Fibroblast of lung (primary cell): ENCODE results near the gene KCNJ12. TPM values are rescaled to one million over a fixed set of nuclear protein-coding genes. Genes with fewer than 3 reads are reported as not detected.

ENCODE experiments used
- DNase-seq, 2 donors: peaks; one replicate each; pipeline versions ENCODE4 v3.0.0 to v3.0.0-alpha.2; 2010; ENCODE audit warnings: low read depth in 2 of 2
- H2AFZ ChIP-seq: 2 replicates; pipeline ENCODE4 v1.5.1; 2012; ENCODE audit warnings: low read length, control low read depth, inconsistent platforms
- H3K27ac ChIP-seq: 2 replicates; pipeline ENCODE4 v1.5.1; 2011; ENCODE audit warnings: low read length, control low read depth; ENCODE audit not compliant: insufficient read depth
- H3K27me3 ChIP-seq: 2 replicates; pipeline ENCODE4 v1.5.1; 2011; ENCODE audit warnings: mild to moderate bottlenecking, low read length; ENCODE audit not compliant: control insufficient read depth, insufficient read depth
- H3K36me3 ChIP-seq: 2 replicates; pipeline ENCODE4 v1.5.1; 2011; ENCODE audit warnings: low read length; ENCODE audit not compliant: control insufficient read depth, insufficient read depth
- H3K4me1 ChIP-seq: 2 replicates; pipeline ENCODE4 v1.5.1; 2011; ENCODE audit warnings: low read length; ENCODE audit not compliant: control insufficient read depth, insufficient read depth; ENCODE audit errors: extremely low read depth
- H3K4me2 ChIP-seq: 2 replicates; pipeline ENCODE4 v1.5.1; 2011; ENCODE audit warnings: low read length, control low read depth; ENCODE audit not compliant: insufficient read depth; ENCODE audit errors: extremely low read depth
- H3K4me3 ChIP-seq, 4 experiments: fragments of 200-600 bp in 1 of 4; sonication (generic) in 1 of 4; replicated peaks in 1 of 4; 2 replicates each; pipeline ENCODE4 v1.5.1; 2011 to 2016; ENCODE audit warnings: low read length in 4 of 4, low read depth in 3 of 4, mild to moderate bottlenecking in 3 of 4, control low read depth in 2 of 4, inconsistent platforms in 1 of 4, mixed read lengths in 1 of 4; ENCODE audit not compliant: insufficient read depth in 1 of 4; ENCODE audit errors: control extremely low read depth in 1 of 4
- H3K79me2 ChIP-seq: 2 replicates; pipeline ENCODE4 v1.5.1; 2012; ENCODE audit warnings: mild to moderate bottlenecking, low read length, inconsistent platforms; ENCODE audit not compliant: control insufficient read depth, insufficient read depth
- H3K9ac ChIP-seq: 2 replicates; pipeline ENCODE4 v1.5.1; 2011; ENCODE audit warnings: mild to moderate bottlenecking, low read length, control low read depth; ENCODE audit not compliant: insufficient read depth
- H3K9me3 ChIP-seq: 2 replicates; pipeline ENCODE4 v1.5.1; 2012; ENCODE audit warnings: low read depth, low read length; ENCODE audit not compliant: control insufficient read depth, insufficient read depth
- H4K20me1 ChIP-seq: 2 replicates; pipeline ENCODE4 v1.5.1; 2011; ENCODE audit warnings: low read length; ENCODE audit not compliant: control insufficient read depth, insufficient read depth; ENCODE audit errors: extremely low read depth
- CTCF ChIP-seq, 2 donors: IDR thresholded peaks in 1 of 2; conservative IDR thresholded peaks in 1 of 2; 1 replicate in 1 of 2; 2 replicates in 1 of 2; pipeline ENCODE4 v1.5.1; 2011 to 2012; ENCODE audit warnings: low read length in 2 of 2, control low read depth in 1 of 2, inconsistent platforms in 1 of 2, low read depth in 1 of 2, mild to moderate bottlenecking in 1 of 2
- EZH2 ChIP-seq: IDR thresholded peaks from 2 replicates; pipeline ENCODE4 v1.5.1; 2012; ENCODE audit warnings: low read length, control low read depth, mild to moderate bottlenecking; ENCODE audit errors: missing control alignments
- polyA plus RNA-seq, 2 donors: library from polyadenylated mRNA; depleted of rRNA in 1 of 2; stranded (reverse) in 1 of 2; unstranded in 1 of 2; fragments of >200 nt; gene quantifications; 2 replicates each; pipeline ENCODE4 v1.2.1, GENCODE V29; 2011 to 2012; ENCODE audit warnings: missing spikeins in 1 of 2
- total RNA-seq: library from RNA; depleted of rRNA; stranded (reverse); fragments of >200 nt; gene quantifications from 2 replicates; pipeline ENCODE4 v1.2.1, GENCODE V29; 2014

Gene KCNJ12
- total and polyA plus RNA-seq, 2 donors (not counting 1 experiment from before 2014, with no cell fraction given): 0.09 to 0.66 TPM

GRCh38 chr17:21462237-21462636 is 86.1 kb downstream of the KCNJ12 start:
- Histone ChIP-seq H3K9me3 (no peaks in the 10 kb centered on the region), H3K4me1 (no peaks in the 10 kb centered on the region), H3K9ac (no peak overlapping the region), H3K27ac (no peak overlapping the region), H4K20me1 (no peaks in the 10 kb centered on the region), H3K36me3 (no peaks in the 10 kb centered on the region), H3K27me3 (peaks cover 7% of the 10 kb centered on the region), H3K4me3 (no peak overlapping the region), H3K79me2 (no peaks in the 10 kb centered on the region), H3K4me2 (no peak overlapping the region), H2AFZ (no peak overlapping the region)
- DNase-seq: no peak
- no peak for TF ChIP-seq EZH2
- TF ChIP-seq CTCF (conservative IDR thresholded peaks at IDR 0.05 in 1 of 2, IDR thresholded peaks at IDR 0.05 in 1 of 2; ENCODE audit: low read depth in 1 of 2, low read length in 2 of 2): no peak

- no peaks in the 10 kb centered on the region for H3K36me3 ChIP-seq
- no peak for TF ChIP-seq EZH2
- no peak for TF ChIP-seq CTCF (conservative IDR thresholded peaks at IDR 0.05 in 1 of 2, IDR thresholded peaks at IDR 0.05 in 1 of 2; ENCODE audit: low read depth in 1 of 2, low read length in 2 of 2)
- no peak for DNase-seq
- H3K27me3 ChIP-seq: peaks cover 6% of the 10 kb centered on the region
- H3K9me3 ChIP-seq: no peaks in the 10 kb centered on the region
- H3K4me2 ChIP-seq: no peak overlapping the region
- no peaks in the 10 kb centered on the region for H3K79me2 ChIP-seq
- no peak overlapping the region for H3K27ac ChIP-seq
- no peaks in the 10 kb centered on the region for H4K20me1 ChIP-seq
- no peak overlapping the region for H3K4me3 ChIP-seq
- no peak overlapping the region for H2AFZ ChIP-seq
- no peak overlapping the region for H3K9ac ChIP-seq
- H3K4me1 ChIP-seq: no peaks in the 10 kb centered on the region
Observed at GRCh38 chr17:21463204-21463661, 87.1 kb downstream of the KCNJ12 start.

GRCh38 chr17:21463779-21464407 is 87.7 kb downstream of the KCNJ12 start:
- Histone ChIP-seq H3K27me3 (no peaks in the 10 kb centered on the region), H2AFZ (no peak overlapping the region), H4K20me1 (no peaks in the 10 kb centered on the region), H3K79me2 (no peaks in the 10 kb centered on the region), H3K36me3 (no peaks in the 10 kb centered on the region), H3K4me3 (no peak overlapping the region), H3K4me2 (no peak overlapping the region), H3K9ac (no peak overlapping the region), H3K4me1 (no peaks in the 10 kb centered on the region), H3K9me3 (no peaks in the 10 kb centered on the region), H3K27ac (no peak overlapping the region)
- no peak for TF ChIP-seq CTCF (conservative IDR thresholded peaks at IDR 0.05 in 1 of 2, IDR thresholded peaks at IDR 0.05 in 1 of 2; ENCODE audit: low read depth in 1 of 2, low read length in 2 of 2)
- TF ChIP-seq EZH2: no peak
- DNase-seq: peak in 1 of 2 donors; percentile 2
